Measurements from ENCODE around the gene C10orf62. TPM values are rescaled to one million over a fixed set of nuclear protein-coding genes. Genes with fewer than 3 reads are reported as not detected.

The C10orf62 gene
- total RNA-seq, 1 experiment from 2014 or later, result not detected

GRCh38 chr10:97578171-97578844, 11.2 kb upstream of the C10orf62 start:
- Histone ChIP-seq H3K27me3 (ENCODE audit: low read length) (no peaks in the 10 kb centered on the region), H2AFZ (ENCODE audit: low read length) (no peak overlapping the region), H4K20me1 (ENCODE audit: insufficient read depth, low read depth, low read length) (no peaks in the 10 kb centered on the region), H3K4me2 (ENCODE audit: low read depth, low read length, poor library complexity, severe bottlenecking) (no peak overlapping the region), H3K9me2 (replicated peaks; ENCODE audit: insufficient read depth, low read length) (no peaks in the 10 kb centered on the region), H3K9me3 (ENCODE audit: low read length) (no peaks in the 10 kb centered on the region), H3K9ac (ENCODE audit: low read length) (no peak overlapping the region), H3K27ac (ENCODE audit: low read length) (no peak overlapping the region), H3K4me1 (ENCODE audit: low read length) (no peaks in the 10 kb centered on the region), H3K79me2 (ENCODE audit: low read length) (no peaks in the 10 kb centered on the region), H3K4me3 (ENCODE audit: low read length) (no peak overlapping the region), H3K36me3 (ENCODE audit: insufficient read depth, low read length) (no peaks in the 10 kb centered on the region)
- DNase-seq, result no peak

GRCh38 chr10:97580421-97581367, 8.8 kb upstream of the C10orf62 start:
- Histone ChIP-seq H3K9me3 (ENCODE audit: low read length) (no peaks in the 10 kb centered on the region), H3K4me3 (ENCODE audit: low read length) (no peak overlapping the region), H3K4me2 (ENCODE audit: low read depth, low read length, poor library complexity, severe bottlenecking) (no peak overlapping the region), H3K4me1 (ENCODE audit: low read length) (no peaks in the 10 kb centered on the region), H3K79me2 (ENCODE audit: low read length) (no peaks in the 10 kb centered on the region), H3K36me3 (ENCODE audit: insufficient read depth, low read length) (no peaks in the 10 kb centered on the region), H3K27ac (ENCODE audit: low read length) (no peak overlapping the region), H2AFZ (ENCODE audit: low read length) (no peak overlapping the region), H3K9ac (ENCODE audit: low read length) (no peak overlapping the region), H3K9me2 (replicated peaks; ENCODE audit: insufficient read depth, low read length) (no peaks in the 10 kb centered on the region), H3K27me3 (ENCODE audit: low read length) (no peaks in the 10 kb centered on the region), H4K20me1 (ENCODE audit: insufficient read depth, low read depth, low read length) (no peaks in the 10 kb centered on the region)
- DNase-seq, result no peak

- H3K79me2 ChIP-seq (ENCODE audit: low read length), result no peaks in the 10 kb centered on the region
- H3K4me3 ChIP-seq (ENCODE audit: low read length), result no peak overlapping the region
- no peaks in the 10 kb centered on the region for H3K27me3 ChIP-seq (ENCODE audit: low read length)
- H2AFZ ChIP-seq (ENCODE audit: low read length), result no peak overlapping the region
- H3K4me2 ChIP-seq (ENCODE audit: low read depth, low read length, poor library complexity, severe bottlenecking), result no peak overlapping the region
- H3K36me3 ChIP-seq (ENCODE audit: insufficient read depth, low read length), result no peaks in the 10 kb centered on the region
- no peak overlapping the region for H3K27ac ChIP-seq (ENCODE audit: low read length)
- no peak for DNase-seq
- H4K20me1 ChIP-seq (ENCODE audit: insufficient read depth, low read depth, low read length), result no peaks in the 10 kb centered on the region
- no peak overlapping the region for H3K9ac ChIP-seq (ENCODE audit: low read length)
- H3K9me2 ChIP-seq (replicated peaks; ENCODE audit: insufficient read depth, low read length), result no peaks in the 10 kb centered on the region
- H3K4me1 ChIP-seq (ENCODE audit: low read length), result no peaks in the 10 kb centered on the region
- no peaks in the 10 kb centered on the region for H3K9me3 ChIP-seq (ENCODE audit: low read length)
Measured at GRCh38 chr10:97582169-97582568, 7.4 kb upstream of the C10orf62 start.

- Histone ChIP-seq H3K27ac (ENCODE audit: low read length) (no peak overlapping the region), H3K4me2 (ENCODE audit: low read depth, low read length, poor library complexity, severe bottlenecking) (no peak overlapping the region), H3K9me2 (replicated peaks; ENCODE audit: insufficient read depth, low read length) (no peaks in the 10 kb centered on the region), H4K20me1 (ENCODE audit: insufficient read depth, low read depth, low read length) (no peaks in the 10 kb centered on the region), H3K4me3 (ENCODE audit: low read length) (no peak overlapping the region), H3K4me1 (ENCODE audit: low read length) (no peaks in the 10 kb centered on the region), H3K27me3 (ENCODE audit: low read length) (no peaks in the 10 kb centered on the region), H3K9me3 (ENCODE audit: low read length) (no peaks in the 10 kb centered on the region), H3K79me2 (ENCODE audit: low read length) (no peaks in the 10 kb centered on the region), H2AFZ (ENCODE audit: low read length) (no peak overlapping the region), H3K9ac (ENCODE audit: low read length) (no peak overlapping the region), H3K36me3 (ENCODE audit: insufficient read depth, low read length) (no peaks in the 10 kb centered on the region)
- DNase-seq, result no peak
Measured at GRCh38 chr10:97583476-97583875, 6.0 kb upstream of the C10orf62 start.

- DNase-seq, result peak; percentile 60
- no peaks in the 10 kb centered on the region for H3K9me3 ChIP-seq (ENCODE audit: low read length)
- H3K9me2 ChIP-seq (replicated peaks; ENCODE audit: insufficient read depth, low read length), result no peaks in the 10 kb centered on the region
- no peak within 1 kb of the TSS for H3K4me2 ChIP-seq (ENCODE audit: low read depth, low read length, poor library complexity, severe bottlenecking)
- no peak within 1 kb of the TSS for H3K4me3 ChIP-seq (ENCODE audit: low read length)
- H2AFZ ChIP-seq (ENCODE audit: low read length), result no peak within 1 kb of the TSS; the same call in 1 of the 2 replicates
- no peaks in the 10 kb centered on the region for H3K36me3 ChIP-seq (ENCODE audit: insufficient read depth, low read length)
- H3K9ac ChIP-seq (ENCODE audit: low read length), result no peak within 1 kb of the TSS
- H3K4me1 ChIP-seq (ENCODE audit: low read length), result no peaks in the 10 kb centered on the region
- no peaks in the 10 kb centered on the region for H3K27me3 ChIP-seq (ENCODE audit: low read length)
- no peaks in the 10 kb centered on the region for H4K20me1 ChIP-seq (ENCODE audit: insufficient read depth, low read depth, low read length)
- no peaks in the 10 kb centered on the region for H3K79me2 ChIP-seq (ENCODE audit: low read length)
- no peak within 1 kb of the TSS for H3K27ac ChIP-seq (ENCODE audit: low read length)
Measured at GRCh38 chr10:97584060-97584797, 5.3 kb upstream of the C10orf62 start, which contains the start of gene HOGA1. Gene HOGA1, plus strand, starts transcription at chr10:97584389. Its CDS starts 315 bp downstream, at chr10:97584704.

GRCh38 chr10:97584798-97585438, 4.6 kb upstream of the C10orf62 start:
- no peak for DNase-seq
- Histone ChIP-seq H3K9ac (ENCODE audit: low read length) (no peak overlapping the region), H4K20me1 (ENCODE audit: insufficient read depth, low read depth, low read length) (no peaks in the 10 kb centered on the region), H3K4me2 (ENCODE audit: low read depth, low read length, poor library complexity, severe bottlenecking) (no peak overlapping the region), H2AFZ (ENCODE audit: low read length) (no peak overlapping the region), H3K4me1 (ENCODE audit: low read length) (no peaks in the 10 kb centered on the region), H3K9me2 (replicated peaks; ENCODE audit: insufficient read depth, low read length) (no peaks in the 10 kb centered on the region), H3K27ac (ENCODE audit: low read length) (no peak overlapping the region), H3K9me3 (ENCODE audit: low read length) (no peaks in the 10 kb centered on the region), H3K79me2 (ENCODE audit: low read length) (no peaks in the 10 kb centered on the region), H3K36me3 (ENCODE audit: insufficient read depth, low read length) (no peaks in the 10 kb centered on the region), H3K4me3 (ENCODE audit: low read length) (no peak overlapping the region), H3K27me3 (ENCODE audit: low read length) (no peaks in the 10 kb centered on the region)

GRCh38 chr10:97585439-97585811, 4.1 kb upstream of the C10orf62 start:
- Histone ChIP-seq H3K4me1 (ENCODE audit: low read length) (no peaks in the 10 kb centered on the region), H3K36me3 (ENCODE audit: insufficient read depth, low read length) (no peaks in the 10 kb centered on the region), H3K9me3 (ENCODE audit: low read length) (no peaks in the 10 kb centered on the region), H3K9ac (ENCODE audit: low read length) (no peak overlapping the region), H2AFZ (ENCODE audit: low read length) (no peak overlapping the region), H3K4me3 (ENCODE audit: low read length) (no peak overlapping the region), H3K27me3 (ENCODE audit: low read length) (no peaks in the 10 kb centered on the region), H4K20me1 (ENCODE audit: insufficient read depth, low read depth, low read length) (no peaks in the 10 kb centered on the region), H3K9me2 (replicated peaks; ENCODE audit: insufficient read depth, low read length) (no peaks in the 10 kb centered on the region), H3K4me2 (ENCODE audit: low read depth, low read length, poor library complexity, severe bottlenecking) (no peak overlapping the region), H3K27ac (ENCODE audit: low read length) (no peak overlapping the region), H3K79me2 (ENCODE audit: low read length) (no peaks in the 10 kb centered on the region)
- no peak for DNase-seq
